ENCODE data around the gene IGF1. TPM values are rescaled to one million over a fixed set of nuclear protein-coding genes. Genes with fewer than 3 reads are reported as not detected.

IGF1 gene
- polyA plus RNA-seq, 1 of the 3 experiments (the other 2 are of a cell fraction) = 0.07 TPM

- no peak for DNase-seq
- POLR2A ChIA-PET = no interaction called here
- WGBS (ENCODE audit: low lambda C conversion rate) = 0% methylated on average over 2 of the region's 2 CpGs
These were observed 26.9 kb upstream of the IGF1 start for GRCh38 chr12:102507301-102507700.

GRCh38 chr12:102504871-102505270, 24.5 kb upstream of the IGF1 start:
- H3K27me3 ChIP-seq (ENCODE audit: insufficient read depth) = no peaks in the 10 kb centered on the region
- H3K9me2 ChIP-seq = no peaks in the 10 kb centered on the region
- no peaks in the 10 kb centered on the region for H3K9me3 ChIP-seq
- H3K4me3 ChIP-seq (ENCODE audit: low read depth in 2 of 2, low read length in 1 of 2) = no peak overlapping the region
- no peaks in the 10 kb centered on the region for H3F3A ChIP-seq (replicated peaks; ENCODE audit: insufficient read depth)
- no peak overlapping the region for H3K27ac ChIP-seq (ENCODE audit: low read depth in 2 of 2, low read length in 1 of 2)
- H3K9ac ChIP-seq = no peak overlapping the region
- CTCF ChIA-PET = no interaction called here
- no peaks in the 10 kb centered on the region for H4K20me1 ChIP-seq (ENCODE audit: insufficient read depth)
- 21% methylated on average over 2 of the region's 2 CpGs for WGBS (ENCODE audit: low lambda C conversion rate)
- no peaks in the 10 kb centered on the region for H3K4me1 ChIP-seq (ENCODE audit: control insufficient read depth in 1 of 2, insufficient read depth in 2 of 2, low read depth in 1 of 2, low read length in 1 of 2)
- no peak overlapping the region for H2AFZ ChIP-seq (ENCODE audit: low read depth)
- DNase-seq = no peak
- POLR2A ChIA-PET = no interaction called here
- no peak overlapping the region for H3K4me2 ChIP-seq
- no peaks in the 10 kb centered on the region for H3K79me2 ChIP-seq (ENCODE audit: insufficient read depth)
- H3K36me3 ChIP-seq (replicated peaks in 1 of 2; ENCODE audit: control insufficient read depth in 1 of 2, insufficient read depth in 2 of 2, low read length in 1 of 2) = no peaks in the 10 kb centered on the region
- TF ChIP-seq CHD2 (IDR thresholded peaks at IDR 0.05; ENCODE audit: low read length, partially characterized antibody) = no peak
- no peak for TF ChIP-seq NFIC (IDR thresholded peaks at IDR 0.05; ENCODE audit: borderline replicate concordance)
- no peak for TF ChIP-seq TCF12 (IDR thresholded peaks at IDR 0.05)
- no peak for TF ChIP-seq FOXJ3 (CRISPR knock-in tag; IDR thresholded peaks at IDR 0.05)
- no peak for TF ChIP-seq ZBTB33 (IDR thresholded peaks at IDR 0.05; ENCODE audit: borderline replicate concordance, low read depth)
- TF ChIP-seq RXRA (IDR thresholded peaks at IDR 0.05; ENCODE audit: borderline replicate concordance, low read depth) = no peak
- TF ChIP-seq USF1 (IDR thresholded peaks at IDR 0.05; ENCODE audit: borderline replicate concordance, low read depth) = no peak
- no peak for TF ChIP-seq RAD21 (IDR thresholded peaks at IDR 0.05; ENCODE audit: low read length)
- no peak for TF ChIP-seq MEF2A (IDR thresholded peaks at IDR 0.05; ENCODE audit: borderline replicate concordance, low read depth)
- TF ChIP-seq YY1 (IDR thresholded peaks at IDR 0.05; ENCODE audit: low read depth) = no peak
- TF ChIP-seq TAF1 (IDR thresholded peaks at IDR 0.05; ENCODE audit: borderline replicate concordance, low read depth, low read length) = no peak

More at GRCh38 chr12:102507301-102507700, 26.9 kb upstream of the IGF1 start:
- Histone ChIP-seq H3K4me1 (ENCODE audit: control insufficient read depth in 1 of 2, insufficient read depth in 2 of 2, low read depth in 1 of 2, low read length in 1 of 2) (no peaks in the 10 kb centered on the region), H3K9me3 (no peaks in the 10 kb centered on the region), H3K36me3 (replicated peaks in 1 of 2; ENCODE audit: control insufficient read depth in 1 of 2, insufficient read depth in 2 of 2, low read length in 1 of 2) (no peaks in the 10 kb centered on the region), H3K9me2 (no peaks in the 10 kb centered on the region), H3K27ac (ENCODE audit: low read depth in 2 of 2, low read length in 1 of 2) (no peak overlapping the region), H3F3A (replicated peaks; ENCODE audit: insufficient read depth) (no peaks in the 10 kb centered on the region), H4K20me1 (ENCODE audit: insufficient read depth) (no peaks in the 10 kb centered on the region), H3K9ac (no peak overlapping the region), H3K27me3 (ENCODE audit: insufficient read depth) (no peaks in the 10 kb centered on the region), H3K79me2 (ENCODE audit: insufficient read depth) (no peaks in the 10 kb centered on the region), H3K4me3 (ENCODE audit: low read depth in 2 of 2, low read length in 1 of 2) (no peak overlapping the region), H3K4me2 (no peak overlapping the region), H2AFZ (ENCODE audit: low read depth) (no peak overlapping the region)
- CTCF ChIA-PET = no interaction called here
- TF ChIP-seq MXI1 (IDR thresholded peaks at IDR 0.05; ENCODE audit: low read depth, low read length) = no peak
- no peak for TF ChIP-seq GATA2 (CRISPR knock-in tag; IDR thresholded peaks at IDR 0.05)
- TF ChIP-seq NFIC (IDR thresholded peaks at IDR 0.05; ENCODE audit: borderline replicate concordance) = no peak
- TF ChIP-seq ZBTB33 (IDR thresholded peaks at IDR 0.05; ENCODE audit: borderline replicate concordance, low read depth) = no peak
- TF ChIP-seq POLR2AphosphoS5 (IDR thresholded peaks at IDR 0.05; ENCODE audit: low read depth, low read length) = no peak
- TF ChIP-seq EZH2phosphoT487 (IDR thresholded peaks at IDR 0.05; ENCODE audit: borderline replicate concordance, low read depth) = no peak
- TF ChIP-seq RCOR1 (IDR thresholded peaks at IDR 0.05; ENCODE audit: low read length) = no peak
- no peak for TF ChIP-seq USF2 (IDR thresholded peaks at IDR 0.05; ENCODE audit: borderline replicate concordance, low read depth, low read length)
- TF ChIP-seq MEF2A (IDR thresholded peaks at IDR 0.05; ENCODE audit: borderline replicate concordance, low read depth) = no peak
- TF ChIP-seq SIN3A (IDR thresholded peaks at IDR 0.05; ENCODE audit: borderline replicate concordance, low read depth, low read length) = no peak
- no peak for TF ChIP-seq TCF12 (IDR thresholded peaks at IDR 0.05)
- TF ChIP-seq IRF3 (IDR thresholded peaks at IDR 0.05; ENCODE audit: low read depth, low read length) = no peak
- TF ChIP-seq RFX5 (IDR thresholded peaks at IDR 0.05; ENCODE audit: low read length) = no peak

Data from SK-N-SH (cell line).